HepG2 (cell line): Measurements from ENCODE around the gene SASH1. TPM values are rescaled to one million over a fixed set of nuclear protein-coding genes. Genes with fewer than 3 reads are reported as not detected.

Experiments
- ATAC-seq: fragments of 200-7000 bp; cut with Tn5 transposase; 3 replicates; pipeline ENCODE4 v1.9.1; 2020; ENCODE audit warnings: mild to moderate bottlenecking, moderate library complexity
- BruUV-seq: library from RNA; stranded (reverse); fragments of 400-500 nt; replicated peaks from 2 replicates; lab custom pipeline; 2021; lab: Mats Ljungman, UMichigan
- CTCF ChIA-PET: fragments of 300-600 bp; formaldehyde crosslinking; extraction: SDS; loops from one replicate; lab custom pipeline; 2021; ENCODE audit warnings: low total read pairs, inconsistent platforms, low intra/inter-chr PET ratio; lab: Yijun Ruan, JAX
- POLR2A ChIA-PET: fragments of 350-600 bp; sonication (Branson Sonifier 250); formaldehyde crosslinking; loops from one replicate; lab custom pipeline; 2020; ENCODE audit warnings: antibody characterized with exemption, inconsistent platforms; lab: Yijun Ruan, JAX
- DNase-seq: peaks from one replicate; pipeline ENCODE4 v3.0.0-alpha.2; 2015; ENCODE audit warnings: low spot score
- FAIRE-seq: peaks from 3 replicates; lab custom pipeline; 2011; peaks lifted over from hg19 to GRCh38; lab: Jason Lieb, UNC
- H2AFZ ChIP-seq: one replicate; pipeline ENCODE4 v1.6.1; 2011; ENCODE audit warnings: low read length, inconsistent platforms
- H3K27ac ChIP-seq: fragments of 300-600 bp; 3 replicates; pipeline ENCODE4 v1.8.0; 2011; ENCODE audit warnings: mixed run types, mild to moderate bottlenecking, mixed read lengths, low read length, inconsistent platforms; ENCODE audit not compliant: insufficient read depth; ENCODE audit errors: extremely low read length
- H3K27me3 ChIP-seq, 2 experiments: fragments of 200-600 bp in 1 of 2; 2 replicates in 1 of 2; 3 replicates in 1 of 2; pipeline versions ENCODE4 v1.6.0 to v1.8.0; 2011; ENCODE audit warnings: low read length in 2 of 2, mild to moderate bottlenecking in 2 of 2, moderate library complexity in 2 of 2, inconsistent platforms in 1 of 2; ENCODE audit not compliant: insufficient read depth in 2 of 2, control insufficient read depth in 1 of 2
- H3K36me3 ChIP-seq, 2 experiments: fragments of 200-600 bp in 1 of 2; replicated peaks in 1 of 2; 2 replicates in 1 of 2; 3 replicates in 1 of 2; pipeline versions ENCODE4 v1.5.1 to v1.8.0; 2011; ENCODE audit warnings: low read length in 2 of 2, inconsistent platforms in 1 of 2; ENCODE audit not compliant: insufficient read depth in 2 of 2, control insufficient read depth in 1 of 2
- H3K4me1 ChIP-seq: 2 replicates; pipeline ENCODE4 v1.5.1; 2012; ENCODE audit warnings: low read length, inconsistent platforms; ENCODE audit not compliant: insufficient read depth
- H3K4me2 ChIP-seq: 2 replicates; pipeline ENCODE4 v1.6.0; 2011; ENCODE audit warnings: low read depth, low read length, inconsistent platforms
- H3K4me3 ChIP-seq, 3 experiments: fragments of 200-600 bp in 1 of 3; sonication (generic), shearing (Covaris generic) in 1 of 3; replicated peaks in 1 of 3; 2 replicates each; pipeline ENCODE4 v1.5.1; 2011 to 2016; ENCODE audit warnings: low read length in 3 of 3, inconsistent platforms in 2 of 3, low read depth in 2 of 3, mild to moderate bottlenecking in 2 of 3, control low read depth in 1 of 3, mixed read lengths in 1 of 3; ENCODE audit not compliant: insufficient read depth in 1 of 3
- H3K79me2 ChIP-seq: one replicate; pipeline ENCODE4 v1.6.1; 2011; ENCODE audit warnings: low read length, inconsistent platforms; ENCODE audit not compliant: insufficient read depth
- H3K9ac ChIP-seq: 2 replicates; pipeline ENCODE4 v1.6.0; 2011; ENCODE audit warnings: mild to moderate bottlenecking, low read depth, low read length, inconsistent platforms; ENCODE audit not compliant: insufficient read depth
- H3K9me3 ChIP-seq: 2 replicates; pipeline ENCODE4 v1.5.1; 2012; ENCODE audit warnings: mild to moderate bottlenecking, low read length
- H4K20me1 ChIP-seq: 2 replicates; pipeline ENCODE4 v1.6.0; 2011; ENCODE audit warnings: inconsistent platforms, mild to moderate bottlenecking, low read length, moderate library complexity; ENCODE audit not compliant: insufficient read depth
- ATM ChIP-seq: fragments of 450-650 bp; IDR thresholded peaks from 2 replicates; pipeline ENCODE4 v1.7.1; 2017; ENCODE audit warnings: mild to moderate bottlenecking, borderline replicate concordance
- EEA1 ChIP-seq: sonication (generic); formaldehyde crosslinking; IDR thresholded peaks from 2 replicates; pipeline ENCODE4 v1.5.1; 2020; ENCODE audit warnings: mild to moderate bottlenecking, missing genetic modification reagents, borderline replicate concordance
- IRF2 ChIP-seq: IDR thresholded peaks from 2 replicates; pipeline ENCODE4 v1.6.1; 2018; ENCODE audit warnings: missing genetic modification reagents, missing compliant biosample characterization
- PTBP1 ChIP-seq: fragments of 200-400 bp; formaldehyde crosslinking; IDR thresholded peaks from 2 replicates; pipeline ENCODE4 v1.6.1; 2018; ENCODE audit warnings: low read length, low read depth; ENCODE audit not compliant: poor library complexity, severe bottlenecking
- SMAD3 ChIP-seq: sonication (generic); formaldehyde crosslinking; IDR thresholded peaks from 2 replicates; pipeline ENCODE4 v1.4.0; 2020; ENCODE audit warnings: missing genetic modification reagents
- ZNF234 ChIP-seq: sonication (generic); formaldehyde crosslinking; conservative IDR thresholded peaks from 2 replicates; pipeline ENCODE4 v1.5.1; 2020; ENCODE audit warnings: mild to moderate bottlenecking, missing genetic modification reagents
- ZNF343 ChIP-seq: sonication (generic); formaldehyde crosslinking; IDR thresholded peaks from 2 replicates; pipeline ENCODE4 v1.4.0; 2020; ENCODE audit warnings: mild to moderate bottlenecking, missing genetic modification reagents
- ZNF556 ChIP-seq: sonication (generic); formaldehyde crosslinking; IDR thresholded peaks from 2 replicates; pipeline ENCODE4 v1.4.0; 2020; ENCODE audit warnings: mild to moderate bottlenecking, missing genetic modification reagents, borderline replicate concordance
- ZNF644 ChIP-seq: IDR thresholded peaks from 2 replicates; pipeline ENCODE4 v1.6.1; 2016; ENCODE audit warnings: low read depth
- ZNF703 ChIP-seq: sonication (generic); formaldehyde crosslinking; IDR thresholded peaks from 2 replicates; pipeline ENCODE4 v1.5.1; 2020; ENCODE audit warnings: missing genetic modification reagents, mild to moderate bottlenecking, moderate library complexity, borderline replicate concordance
- ZSCAN30 ChIP-seq: sonication (generic); formaldehyde crosslinking; IDR thresholded peaks from 2 replicates; pipeline ENCODE4 v1.5.0; 2020; ENCODE audit warnings: mild to moderate bottlenecking, missing genetic modification reagents
- WGBS: methylation state at CpG from one replicate; pipeline ENCODE4 v1.1.6; 2017; ENCODE audit warnings: low lambda C conversion rate; 5-methylcytosine and 5-hydroxymethylcytosine counted together
- in situ Hi-C: cut with HindIII; loops from 2 replicates; pipeline ENCODE4 v1.10.0; 2017; ENCODE audit warnings: low pct_unique_long_range_greater_than_20kb; ENCODE audit not compliant: extremely low pct_ligation_motif_present
- intact Hi-C: fragments of 100-400 bp; cut with micrococcal nuclease; formaldehyde crosslinking; loops from one replicate; pipeline ENCODE4 v1.10.0; 2022; ENCODE audit not compliant: unreplicated experiment
- polyA plus RNA-seq, 8 experiments: library from polyadenylated mRNA; depleted of rRNA in 3 of 8; stranded (reverse) in 7 of 8; unstranded in 1 of 8; fragments of >200 nt; fragmentation: Illumina TruSeq in 4 of 8; extraction: Trizol in 4 of 8; gene quantifications; 2 replicates each; pipeline versions ENCODE4 v1.2.1 to v1.2.3, GENCODE V29; 2011 to 2016; ENCODE audit warnings: low read depth in 4 of 8, missing spikeins in 1 of 8, mixed read lengths in 1 of 8; ENCODE audit not compliant: insufficient read depth in 1 of 8
- total RNA-seq, 5 experiments: library from RNA; depleted of rRNA; stranded (reverse); fragments of >200 nt; fragmentation: Illumina TruSeq; extraction: Trizol; gene quantifications; 2 replicates each; pipeline ENCODE4 v1.2.3, GENCODE V29; 2016; ENCODE audit warnings: low read depth in 1 of 5
- TF ChIP-seq, protein P1 (sequence below): sonication (generic); formaldehyde crosslinking; IDR thresholded peaks from 2 replicates; pipeline ENCODE4 v1.9.0; 2021; ENCODE audit warnings: mild to moderate bottlenecking, missing genetic modification reagents
- TF ChIP-seq, protein P2 (sequence below): sonication (generic); formaldehyde crosslinking; IDR thresholded peaks from 2 replicates; pipeline ENCODE4 v1.5.0; 2020; ENCODE audit warnings: missing genetic modification reagents, mild to moderate bottlenecking, borderline replicate concordance
- TF ChIP-seq, protein P3 (sequence below): sonication (generic); formaldehyde crosslinking; IDR thresholded peaks from 2 replicates; pipeline ENCODE4 v1.5.0; 2020; ENCODE audit warnings: mild to moderate bottlenecking, missing genetic modification reagents

The SASH1 gene
- total and polyA plus RNA-seq, 2 of the 13 experiments (the other 11 are each of a cell fraction or from before 2014, with no cell fraction given) = 7.5 to 8.2 TPM

DNA sequence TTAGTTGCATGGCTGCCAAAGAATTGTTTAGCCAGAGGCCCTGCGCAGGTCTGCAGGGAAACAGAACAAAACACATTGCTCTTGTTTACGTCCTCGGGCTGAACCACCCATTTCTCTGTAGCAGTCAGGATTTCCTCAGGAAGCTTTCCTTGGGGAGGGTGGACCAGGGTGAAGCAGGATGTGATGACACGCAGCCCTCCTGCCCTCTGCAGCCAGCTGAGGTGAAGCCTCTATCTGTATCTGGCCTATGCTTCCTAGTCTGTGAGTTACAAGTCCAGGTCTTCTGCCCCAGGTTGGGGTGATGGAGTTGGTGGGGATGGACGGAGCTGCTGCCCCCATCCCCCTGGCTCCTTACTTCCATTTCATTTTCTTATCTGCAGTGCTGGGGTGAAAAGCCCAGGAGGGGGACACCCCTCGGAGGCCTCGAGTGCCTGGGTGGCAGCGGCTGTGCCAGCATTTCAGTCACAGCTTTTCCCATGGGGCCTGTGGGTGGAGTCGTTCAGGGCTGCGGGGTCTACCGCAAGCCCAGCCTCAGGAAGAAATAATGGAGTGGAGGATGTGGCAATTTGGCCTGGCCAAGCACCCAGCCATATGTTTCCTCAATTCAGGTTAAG is 24.9 kb downstream of the SASH1 start:
- ATAC-seq (no peak; the same call in 1 of the 3 replicates), DNase-seq (no peak), FAIRE-seq (no peak)
- no peak overlapping the region for H3K9ac ChIP-seq
- in situ Hi-C loops (no loop called here), intact Hi-C loops (no loop called here)
- TF ChIP-seq SMAD3 (CRISPR knock-in tag) = no peak
- TF ChIP-seq, protein P1, sequence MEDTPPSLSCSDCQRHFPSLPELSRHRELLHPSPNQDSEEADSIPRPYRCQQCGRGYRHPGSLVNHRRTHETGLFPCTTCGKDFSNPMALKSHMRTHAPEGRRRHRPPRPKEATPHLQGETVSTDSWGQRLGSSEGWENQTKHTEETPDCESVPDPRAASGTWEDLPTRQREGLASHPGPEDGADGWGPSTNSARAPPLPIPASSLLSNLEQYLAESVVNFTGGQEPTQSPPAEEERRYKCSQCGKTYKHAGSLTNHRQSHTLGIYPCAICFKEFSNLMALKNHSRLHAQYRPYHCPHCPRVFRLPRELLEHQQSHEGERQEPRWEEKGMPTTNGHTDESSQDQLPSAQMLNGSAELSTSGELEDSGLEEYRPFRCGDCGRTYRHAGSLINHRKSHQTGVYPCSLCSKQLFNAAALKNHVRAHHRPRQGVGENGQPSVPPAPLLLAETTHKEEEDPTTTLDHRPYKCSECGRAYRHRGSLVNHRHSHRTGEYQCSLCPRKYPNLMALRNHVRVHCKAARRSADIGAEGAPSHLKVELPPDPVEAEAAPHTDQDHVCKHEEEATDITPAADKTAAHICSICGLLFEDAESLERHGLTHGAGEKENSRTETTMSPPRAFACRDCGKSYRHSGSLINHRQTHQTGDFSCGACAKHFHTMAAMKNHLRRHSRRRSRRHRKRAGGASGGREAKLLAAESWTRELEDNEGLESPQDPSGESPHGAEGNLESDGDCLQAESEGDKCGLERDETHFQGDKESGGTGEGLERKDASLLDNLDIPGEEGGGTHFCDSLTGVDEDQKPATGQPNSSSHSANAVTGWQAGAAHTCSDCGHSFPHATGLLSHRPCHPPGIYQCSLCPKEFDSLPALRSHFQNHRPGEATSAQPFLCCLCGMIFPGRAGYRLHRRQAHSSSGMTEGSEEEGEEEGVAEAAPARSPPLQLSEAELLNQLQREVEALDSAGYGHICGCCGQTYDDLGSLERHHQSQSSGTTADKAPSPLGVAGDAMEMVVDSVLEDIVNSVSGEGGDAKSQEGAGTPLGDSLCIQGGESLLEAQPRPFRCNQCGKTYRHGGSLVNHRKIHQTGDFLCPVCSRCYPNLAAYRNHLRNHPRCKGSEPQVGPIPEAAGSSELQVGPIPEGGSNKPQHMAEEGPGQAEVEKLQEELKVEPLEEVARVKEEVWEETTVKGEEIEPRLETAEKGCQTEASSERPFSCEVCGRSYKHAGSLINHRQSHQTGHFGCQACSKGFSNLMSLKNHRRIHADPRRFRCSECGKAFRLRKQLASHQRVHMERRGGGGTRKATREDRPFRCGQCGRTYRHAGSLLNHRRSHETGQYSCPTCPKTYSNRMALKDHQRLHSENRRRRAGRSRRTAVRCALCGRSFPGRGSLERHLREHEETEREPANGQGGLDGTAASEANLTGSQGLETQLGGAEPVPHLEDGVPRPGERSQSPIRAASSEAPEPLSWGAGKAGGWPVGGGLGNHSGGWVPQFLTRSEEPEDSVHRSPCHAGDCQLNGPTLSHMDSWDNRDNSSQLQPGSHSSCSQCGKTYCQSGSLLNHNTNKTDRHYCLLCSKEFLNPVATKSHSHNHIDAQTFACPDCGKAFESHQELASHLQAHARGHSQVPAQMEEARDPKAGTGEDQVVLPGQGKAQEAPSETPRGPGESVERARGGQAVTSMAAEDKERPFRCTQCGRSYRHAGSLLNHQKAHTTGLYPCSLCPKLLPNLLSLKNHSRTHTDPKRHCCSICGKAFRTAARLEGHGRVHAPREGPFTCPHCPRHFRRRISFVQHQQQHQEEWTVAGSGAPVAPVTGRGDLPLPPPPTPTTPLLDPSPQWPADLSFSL (CRISPR knock-in tag) = no peak
- TF ChIP-seq, protein P2, sequence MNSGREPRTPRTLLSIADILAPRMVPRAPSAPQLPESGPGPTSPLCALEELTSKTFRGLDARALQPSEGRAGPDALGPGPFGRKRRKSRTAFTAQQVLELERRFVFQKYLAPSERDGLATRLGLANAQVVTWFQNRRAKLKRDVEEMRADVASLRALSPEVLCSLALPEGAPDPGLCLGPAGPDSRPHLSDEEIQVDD = no peak
- TF ChIP-seq IRF2 (CRISPR knock-in tag) = no peak
- no peak for TF ChIP-seq EEA1 (CRISPR knock-in tag)
- TF ChIP-seq, protein P3, sequence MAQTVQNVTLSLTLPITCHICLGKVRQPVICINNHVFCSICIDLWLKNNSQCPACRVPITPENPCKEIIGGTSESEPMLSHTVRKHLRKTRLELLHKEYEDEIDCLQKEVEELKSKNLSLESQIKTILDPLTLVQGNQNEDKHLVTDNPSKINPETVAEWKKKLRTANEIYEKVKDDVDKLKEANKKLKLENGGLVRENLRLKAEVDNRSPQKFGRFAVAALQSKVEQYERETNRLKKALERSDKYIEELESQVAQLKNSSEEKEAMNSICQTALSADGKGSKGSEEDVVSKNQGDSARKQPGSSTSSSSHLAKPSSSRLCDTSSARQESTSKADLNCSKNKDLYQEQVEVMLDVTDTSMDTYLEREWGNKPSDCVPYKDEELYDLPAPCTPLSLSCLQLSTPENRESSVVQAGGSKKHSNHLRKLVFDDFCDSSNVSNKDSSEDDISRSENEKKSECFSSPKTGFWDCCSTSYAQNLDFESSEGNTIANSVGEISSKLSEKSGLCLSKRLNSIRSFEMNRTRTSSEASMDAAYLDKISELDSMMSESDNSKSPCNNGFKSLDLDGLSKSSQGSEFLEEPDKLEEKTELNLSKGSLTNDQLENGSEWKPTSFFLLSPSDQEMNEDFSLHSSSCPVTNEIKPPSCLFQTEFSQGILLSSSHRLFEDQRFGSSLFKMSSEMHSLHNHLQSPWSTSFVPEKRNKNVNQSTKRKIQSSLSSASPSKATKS (CRISPR knock-in tag) = no peak
- no peak for TF ChIP-seq ZNF703 (CRISPR knock-in tag)
- no peak for TF ChIP-seq ZNF234 (CRISPR knock-in tag)
- no peak for TF ChIP-seq PTBP1
- TF ChIP-seq ZNF343 (CRISPR knock-in tag) = no peak
- no peak for TF ChIP-seq ZSCAN30 (CRISPR knock-in tag)
- no peak for TF ChIP-seq ZNF556 (CRISPR knock-in tag)
- TF ChIP-seq ATM = no peak
- no peak for TF ChIP-seq ZNF644 (CRISPR knock-in tag)
- H3K4me1 ChIP-seq = no peaks in the 10 kb centered on the region
- H3K4me3 ChIP-seq = no peak overlapping the region
- 95% methylated on average over 11 of the region's 11 CpGs for WGBS
- CTCF ChIA-PET = no interaction called here
- no peaks in the 10 kb centered on the region for H3K9me3 ChIP-seq
- H3K27ac ChIP-seq = no peak overlapping the region
- no peak overlapping the region for H2AFZ ChIP-seq
- no peaks in the 10 kb centered on the region; a peak in 1 of 5 replicates for H3K36me3 ChIP-seq
- BruUV-seq = no TSS peak
- H3K79me2 ChIP-seq = no peaks in the 10 kb centered on the region
- no peaks in the 10 kb centered on the region for H4K20me1 ChIP-seq
- no peaks in the 10 kb centered on the region for H3K27me3 ChIP-seq
- H3K4me2 ChIP-seq = no peak overlapping the region
- POLR2A ChIA-PET = no interaction called here
